H1 (cell line): ENCODE measurements around the gene TMEM127. TPM values are rescaled to one million over a fixed set of nuclear protein-coding genes. Genes with fewer than 3 reads are reported as not detected.

Experiments
- CTCF ChIA-PET: fragments of 300-600 bp; sonication (Branson Sonifier 250); formaldehyde crosslinking; loops from one replicate; lab custom pipeline; 2021; ENCODE audit not compliant: partially characterized antibody; lab: Charles Lee
- POLR2A ChIA-PET: fragments of 300-600 bp; sonication (Branson Sonifier 250); formaldehyde crosslinking; loops from one replicate; lab custom pipeline; 2021; ENCODE audit warnings: inconsistent platforms; ENCODE audit not compliant: partially characterized antibody; lab: Charles Lee
- DNase-seq, 2 experiments: peaks; one replicate each; pipeline versions ENCODE4 v3.0.0 to v3.0.0-alpha.2; 2010 to 2022; ENCODE audit warnings: low spot score in 2 of 2, low read depth in 1 of 2, mixed read lengths in 1 of 2
- FAIRE-seq: peaks from 2 replicates; lab custom pipeline; 2011; peaks lifted over from hg19 to GRCh38; lab: Jason Lieb, UNC
- H2AFZ ChIP-seq: 2 replicates; pipeline ENCODE4 v1.8.1; 2012; ENCODE audit warnings: low read length, inconsistent platforms
- H2AK5ac ChIP-seq: 2 replicates; pipeline ENCODE4 v1.6.1; 2013; ENCODE audit warnings: low read depth, low read length
- H2BK120ac ChIP-seq: replicated peaks from 2 replicates; pipeline ENCODE3; 2013; ENCODE audit warnings: low read depth, low read length, inconsistent platforms
- H2BK12ac ChIP-seq: 2 replicates; pipeline ENCODE4 v1.6.1; 2013; ENCODE audit warnings: low read depth, low read length
- H2BK15ac ChIP-seq: 2 replicates; pipeline ENCODE4 v1.6.1; 2013; ENCODE audit warnings: low read length
- H2BK20ac ChIP-seq: 2 replicates; pipeline ENCODE4 v1.6.1; 2013; ENCODE audit warnings: low read length
- H2BK5ac ChIP-seq: 2 replicates; pipeline ENCODE4 v1.6.1; 2013; ENCODE audit warnings: low read depth, low read length
- H3K14ac ChIP-seq: 2 replicates; pipeline ENCODE4 v1.6.1; 2013; ENCODE audit warnings: inconsistent platforms; ENCODE audit not compliant: insufficient read length
- H3K18ac ChIP-seq: 2 replicates; pipeline ENCODE4 v1.6.1; 2013; ENCODE audit warnings: low read length; ENCODE audit errors: extremely low read depth
- H3K23ac ChIP-seq: 2 replicates; pipeline ENCODE4 v1.6.1; 2013; ENCODE audit warnings: inconsistent platforms; ENCODE audit not compliant: insufficient read length
- H3K23me2 ChIP-seq: 2 replicates; pipeline ENCODE4 v1.6.1; 2013; ENCODE audit warnings: low read depth, low read length
- H3K27ac ChIP-seq: 2 replicates; pipeline ENCODE4 v1.6.1; 2011; ENCODE audit warnings: low read depth, low read length, inconsistent platforms
- H3K27me3 ChIP-seq, 4 experiments: replicated peaks in 1 of 4; 1 replicate in 1 of 4; 2 replicates in 3 of 4; pipeline versions ENCODE4 v1.6.1 to v1.8.1; 2011 to 2013; ENCODE audit warnings: low read length in 3 of 4, mild to moderate bottlenecking in 3 of 4, inconsistent platforms in 2 of 4, mixed read lengths in 2 of 4, moderate library complexity in 1 of 4; ENCODE audit not compliant: control insufficient read depth in 3 of 4, insufficient read depth in 3 of 4; ENCODE audit errors: extremely low read depth in 1 of 4
- H3K36me3 ChIP-seq, 4 experiments: 2 replicates each; pipeline versions ENCODE4 v1.6.1 to v1.8.1; 2011 to 2013; ENCODE audit warnings: mild to moderate bottlenecking in 4 of 4, low read length in 3 of 4, moderate library complexity in 2 of 4, control low read depth in 1 of 4, inconsistent platforms in 1 of 4; ENCODE audit not compliant: insufficient read depth in 4 of 4, control insufficient read depth in 2 of 4
- H3K4ac ChIP-seq: replicated peaks from 2 replicates; pipeline ENCODE3; 2013; ENCODE audit warnings: low read length, low read depth, mixed read lengths, inconsistent platforms; ENCODE audit not compliant: insufficient read length
- H3K4me1 ChIP-seq, 4 experiments: replicated peaks in 1 of 4; 1 replicate in 1 of 4; 2 replicates in 3 of 4; pipeline versions ENCODE4 v1.6.1 to v1.8.1; 2011 to 2013; ENCODE audit warnings: low read length in 3 of 4, inconsistent platforms in 2 of 4, mixed read lengths in 1 of 4; ENCODE audit not compliant: insufficient read depth in 4 of 4, control insufficient read depth in 3 of 4
- H3K4me2 ChIP-seq, 2 experiments: 2 replicates each; pipeline versions ENCODE4 v1.6.1 to v1.8.1; 2011 to 2013; ENCODE audit warnings: low read depth in 2 of 2, low read length in 2 of 2, control low read depth in 1 of 2, inconsistent platforms in 1 of 2, mild to moderate bottlenecking in 1 of 2; ENCODE audit not compliant: insufficient read depth in 1 of 2
- H3K4me3 ChIP-seq, 4 experiments: fragments of 200-600, 300-600 bp in 1 of 4; sonication (generic), shearing (Covaris generic), sonication (Bioruptor Twin) in 1 of 4; 2 replicates each; pipeline versions ENCODE4 v1.5.1 to v1.8.1; 2011 to 2016; ENCODE audit warnings: low read length in 4 of 4, low read depth in 3 of 4, control low read depth in 2 of 4, inconsistent platforms in 2 of 4, mild to moderate bottlenecking in 2 of 4, mixed read lengths in 1 of 4, moderate library complexity in 1 of 4; ENCODE audit not compliant: insufficient read depth in 2 of 4; ENCODE audit errors: extremely low read depth in 1 of 4
- H3K56ac ChIP-seq: replicated peaks from 2 replicates; pipeline ENCODE3; 2013; ENCODE audit warnings: low read depth, mild to moderate bottlenecking, mixed read lengths, low read length, inconsistent platforms; ENCODE audit not compliant: insufficient read length
- H3K79me1 ChIP-seq: 2 replicates; pipeline ENCODE4 v1.6.1; 2013; ENCODE audit warnings: low read depth, low read length, control low read depth
- H3K79me2 ChIP-seq, 2 experiments: 2 replicates each; pipeline versions ENCODE4 v1.6.1 to v1.8.1; 2012 to 2013; ENCODE audit warnings: low read length in 2 of 2, mild to moderate bottlenecking in 2 of 2, inconsistent platforms in 1 of 2; ENCODE audit not compliant: insufficient read depth in 2 of 2, control insufficient read depth in 1 of 2
- H3K9ac ChIP-seq, 4 experiments: replicated peaks in 1 of 4; 1 replicate in 1 of 4; 2 replicates in 3 of 4; pipeline versions ENCODE4 v1.6.1 to v1.8.1; 2011 to 2013; ENCODE audit warnings: low read depth in 3 of 4, low read length in 3 of 4, control low read depth in 2 of 4, mild to moderate bottlenecking in 2 of 4, moderate library complexity in 2 of 4, inconsistent platforms in 1 of 4; ENCODE audit errors: extremely low read depth in 1 of 4
- H3K9me3 ChIP-seq, 2 experiments: 2 replicates each; pipeline versions ENCODE4 v1.6.1 to v1.8.1; 2012 to 2013; ENCODE audit warnings: mild to moderate bottlenecking in 2 of 2, moderate library complexity in 2 of 2, control low read depth in 1 of 2, inconsistent platforms in 1 of 2, low read depth in 1 of 2, low read length in 1 of 2, mixed read lengths in 1 of 2; ENCODE audit not compliant: insufficient read depth in 2 of 2
- H4K20me1 ChIP-seq, 2 experiments: replicated peaks in 1 of 2; 2 replicates each; pipeline versions ENCODE3 to v1.8.1; 2011 to 2013; ENCODE audit warnings: inconsistent platforms in 2 of 2, low read length in 2 of 2, mild to moderate bottlenecking in 1 of 2; ENCODE audit not compliant: insufficient read depth in 2 of 2, control insufficient read depth in 1 of 2
- H4K5ac ChIP-seq: 2 replicates; pipeline ENCODE4 v1.6.1; 2013; ENCODE audit warnings: low read length, low read depth, mixed read lengths, inconsistent platforms; ENCODE audit not compliant: insufficient read length
- H4K8ac ChIP-seq: 2 replicates; pipeline ENCODE4 v1.8.0; 2013; ENCODE audit warnings: mild to moderate bottlenecking, moderate library complexity, low read length, inconsistent platforms; ENCODE audit not compliant: insufficient read depth; ENCODE audit errors: extremely low read depth
- H4K91ac ChIP-seq: replicated peaks from 2 replicates; pipeline ENCODE3; 2013; ENCODE audit warnings: low read length, mixed read lengths, inconsistent platforms; ENCODE audit not compliant: insufficient read length
- CEBPB ChIP-seq: IDR thresholded peaks from 2 replicates; pipeline ENCODE4 v1.6.1; 2012; ENCODE audit warnings: low read depth, low read length
- CTCF ChIP-seq, 3 experiments: IDR thresholded peaks; 1 replicate in 2 of 3; 2 replicates in 1 of 3; pipeline versions ENCODE4 v1.5.1 to v1.6.1; 2011; ENCODE audit warnings: low read length in 3 of 3, mild to moderate bottlenecking in 3 of 3, inconsistent platforms in 2 of 3, low read depth in 1 of 3, moderate library complexity in 1 of 3; ENCODE audit not compliant: insufficient read depth in 1 of 3; ENCODE audit errors: control extremely low read depth in 1 of 3
- EZH2 ChIP-seq: fragments of 200-600 bp; sonication (generic); IDR thresholded peaks from 2 replicates; pipeline ENCODE4 v1.7.1; 2012; ENCODE audit warnings: low read depth, mild to moderate bottlenecking, moderate library complexity, low read length, inconsistent platforms; ENCODE audit not compliant: severe bottlenecking
- FOSL1 ChIP-seq: IDR thresholded peaks from 2 replicates; pipeline ENCODE4 v1.6.1; 2011; ENCODE audit warnings: mild to moderate bottlenecking, low read depth, low read length, moderate library complexity; ENCODE audit not compliant: insufficient read depth
- KDM5A ChIP-seq: fragments of 200-600 bp; IDR thresholded peaks from 2 replicates; pipeline ENCODE4 v1.7.1; 2012; ENCODE audit warnings: mild to moderate bottlenecking, low read length, inconsistent platforms, mixed read lengths
- POLR2A ChIP-seq, 2 experiments: IDR thresholded peaks; 1 replicate in 1 of 2; 2 replicates in 1 of 2; pipeline ENCODE4 v1.6.1; 2011; ENCODE audit warnings: low read depth in 2 of 2, low read length in 2 of 2, mild to moderate bottlenecking in 2 of 2; ENCODE audit errors: control extremely low read depth in 1 of 2
- RAD21 ChIP-seq, 2 experiments: IDR thresholded peaks in 1 of 2; conservative IDR thresholded peaks in 1 of 2; 2 replicates each; pipeline ENCODE4 v1.6.1; 2011; ENCODE audit warnings: low read depth in 2 of 2, low read length in 2 of 2, improper control_type of control experiment in 1 of 2, inconsistent platforms in 1 of 2, mild to moderate bottlenecking in 1 of 2, moderate library complexity in 1 of 2
- SP2 ChIP-seq: IDR thresholded peaks from 2 replicates; pipeline ENCODE4 v1.6.1; 2012; ENCODE audit warnings: mild to moderate bottlenecking, low read length, inconsistent platforms
- TEAD4 ChIP-seq: IDR thresholded peaks from 2 replicates; pipeline ENCODE4 v1.6.1; 2012; ENCODE audit warnings: low read depth, low read length, inconsistent platforms, mixed read lengths
- WGBS, 2 experiments: shearing (Covaris generic) in 1 of 2; methylation state at CpG; one replicate each; pipeline versions ENCODE4 v1.1.6 to v1.1.7; 2013 to 2015; ENCODE audit warnings: low lambda C conversion rate in 2 of 2, mixed read lengths in 2 of 2, inconsistent platforms in 1 of 2, low coverage in 1 of 2, missing lambda C conversion rate in 1 of 2; ENCODE audit not compliant: insufficient replicate concordance in 2 of 2, insufficient coverage in 1 of 2, insufficient read length in 1 of 2; ENCODE audit errors: extremely low coverage in 1 of 2, missing lambda C conversion rate in 1 of 2; 5-methylcytosine and 5-hydroxymethylcytosine counted together
- polyA plus RNA-seq, 7 experiments: library from polyadenylated mRNA; depleted of rRNA in 3 of 7; stranded (reverse) in 5 of 7; unstranded in 2 of 7; fragments of >200 nt in 5 of 7; fragments of 200-250 nt in 2 of 7; gene quantifications; 1 replicate in 5 of 7; 2 replicates in 1 of 7; 4 replicates in 1 of 7; pipeline versions ENCODE4 v1.2.1 to v1.2.3, GENCODE V29; 2011 to 2013; ENCODE audit warnings: missing spikeins in 2 of 7, mixed read lengths in 2 of 7
- total RNA-seq: library from RNA; stranded (reverse); fragmentation: NEBNext Ultra II Directional; extraction: Animal tissue kit (Norgen Biotek cat#: 25700); gene quantifications from 2 replicates; pipeline ENCODE4 v1.2.1, GENCODE V29; 2021

Gene TMEM127
- total and polyA plus RNA-seq, 2 of the 8 experiments (the other 6 are each of a cell fraction or from before 2014, with no cell fraction given): 25.0 to 41.0 TPM

GRCh38 chr2:96264656-96265348 lies 995 bp downstream of the TMEM127 start:
- Histone ChIP-seq H3K56ac (no peak overlapping the region), H3K9me3 (no peaks in the 10 kb centered on the region), H3K4me3 (peak overlapping the region; percentile 69 to 89 (median 82)), H3K4me1 (peaks cover 0 to 13% (median 3%) of the 10 kb centered on the region in 4 experiments; a peak in 6 of 7 replicates), H3K79me1 (peaks cover 20% of the 10 kb centered on the region), H3K27ac (no peak overlapping the region), H3K27me3 (no peaks in the 10 kb centered on the region), H3K14ac (no peak overlapping the region), H3K4ac (no peak overlapping the region), H4K91ac (no peak overlapping the region), H4K8ac (no peak overlapping the region; the same call in 1 of the 2 replicates), H2AK5ac (no peak overlapping the region), H3K79me2 (peaks cover 0 to 35% of the 10 kb centered on the region in 2 experiments; a peak in 3 of 4 replicates), H3K4me2 (peak overlapping the region; percentile 90 to 99), H3K18ac (no peak overlapping the region), H3K23me2 (peaks cover 11% of the 10 kb centered on the region; the same call in 1 of the 2 replicates), H4K20me1 (peaks cover 10 to 26% of the 10 kb centered on the region in 2 experiments), H2BK12ac (no peak overlapping the region), H3K23ac (no peak overlapping the region), H2BK15ac (no peak overlapping the region)
- no peak for FAIRE-seq
- POLR2A ChIA-PET: interaction anchor here (0.6 to 1.2 kb wide), 2 partner anchors 10 to 59 kb away, joined by 3 read pairs; no protein-coding TSS in a partner anchor
- DNase-seq: no peak
- TF ChIP-seq POLR2A (IDR thresholded peaks at IDR 0.05; ENCODE audit: control extremely low read depth in 1 of 2, low read depth in 2 of 2, low read length in 2 of 2) (no peak), TEAD4 (no peak), CTCF (IDR thresholded peaks at IDR 0.05; ENCODE audit: control extremely low read depth in 1 of 3, insufficient read depth in 1 of 3, low read depth in 1 of 3, low read length in 3 of 3) (peak in 2 of 3 experiments; percentile 23 to 32; a peak in 2 of 4 replicates), EZH2 (no peak), RAD21 (IDR thresholded peaks at IDR 0.05 in 1 of 2, conservative IDR thresholded peaks at IDR 0.05 in 1 of 2; ENCODE audit: low read depth in 2 of 2, low read length in 2 of 2) (peak in 1 of 2 experiments; percentile 28; a peak in 1 of 4 replicates), SP2 (no peak), CEBPB (no peak), KDM5A (no peak), FOSL1 (no peak)
- TF ChIP-seq, all 59 proteins: peak for 2
- H2AFZ ChIP-seq: no peak overlapping the region
- H3K36me3 ChIP-seq: peaks cover 6 to 22% (median 12%) of the 10 kb centered on the region in 4 experiments
- H2BK5ac ChIP-seq: no peak overlapping the region
- H4K5ac ChIP-seq: no peak overlapping the region
- H2BK20ac ChIP-seq: no peak overlapping the region
- CTCF ChIA-PET: interaction anchor here (0.8 to 2.0 kb wide), 4 partner anchors 11 to 126 kb away, joined by 4 to 9 read pairs (median 4); partner anchors contain the start of gene ASTL
- 28% methylated on average over 33 of the region's 33 CpGs; no CpG with 5 or more reads in 1 of the 2 experiments for WGBS, 2 experiments
- H3K9ac ChIP-seq: peak overlapping the region in 1 of 4 experiments; percentile 78; a peak in 2 of 7 replicates
- H2BK120ac ChIP-seq: no peak overlapping the region
